Parathyroid adenoma (tissue), 2 donors: ENCODE data around the gene BRSK1.

ENCODE experiments used
- H2AFZ ChIP-seq: fragments of 300-600 bp; sonication (generic); one replicate; pipeline ENCODE4 v1.7.0; 2017; ENCODE audit warnings: antibody characterized with exemption, mild to moderate bottlenecking
- H3K27ac ChIP-seq: fragments of 300-600 bp; sonication (generic); one replicate; pipeline ENCODE4 v1.7.0; 2017
- H3K27me3 ChIP-seq: fragments of 300-600 bp; sonication (generic); one replicate; pipeline ENCODE4 v1.7.0; 2017; ENCODE audit warnings: low read length; ENCODE audit not compliant: control insufficient read depth, insufficient read depth
- H3K36me3 ChIP-seq: fragments of 300-600 bp; sonication (generic); one replicate; pipeline ENCODE4 v1.7.0; 2017; ENCODE audit warnings: low read length; ENCODE audit not compliant: control insufficient read depth, insufficient read depth
- H3K4me1 ChIP-seq: fragments of 300-600 bp; sonication (generic); one replicate; pipeline ENCODE4 v1.7.0; 2017; ENCODE audit warnings: control low read depth
- H3K4me2 ChIP-seq: fragments of 300-600 bp; sonication (generic); one replicate; pipeline ENCODE4 v1.7.0; 2017; ENCODE audit warnings: low read length
- H3K4me3 ChIP-seq: fragments of 300-600 bp; sonication (generic); one replicate; pipeline ENCODE4 v1.7.0; 2017; ENCODE audit warnings: low read depth, low read length
- H3K79me2 ChIP-seq: fragments of 300-600 bp; sonication (generic); one replicate; pipeline ENCODE4 v1.7.0; 2017; ENCODE audit warnings: control low read depth
- H3K9ac ChIP-seq: fragments of 300-600 bp; sonication (generic); one replicate; pipeline ENCODE4 v1.7.0; 2017; ENCODE audit warnings: mild to moderate bottlenecking
- H3K9me3 ChIP-seq: fragments of 300-600 bp; sonication (generic); one replicate; pipeline ENCODE4 v1.7.0; 2017; ENCODE audit warnings: low read length; ENCODE audit not compliant: control insufficient read depth
- CTCF ChIP-seq: fragments of 300-600 bp; sonication (generic); IDR thresholded peaks from one replicate; pipeline ENCODE4 v1.7.0; 2017; ENCODE audit warnings: antibody characterized with exemption, mild to moderate bottlenecking
- donor health status: primary hyperparathyroidism.

BRSK1 gene

DNA sequence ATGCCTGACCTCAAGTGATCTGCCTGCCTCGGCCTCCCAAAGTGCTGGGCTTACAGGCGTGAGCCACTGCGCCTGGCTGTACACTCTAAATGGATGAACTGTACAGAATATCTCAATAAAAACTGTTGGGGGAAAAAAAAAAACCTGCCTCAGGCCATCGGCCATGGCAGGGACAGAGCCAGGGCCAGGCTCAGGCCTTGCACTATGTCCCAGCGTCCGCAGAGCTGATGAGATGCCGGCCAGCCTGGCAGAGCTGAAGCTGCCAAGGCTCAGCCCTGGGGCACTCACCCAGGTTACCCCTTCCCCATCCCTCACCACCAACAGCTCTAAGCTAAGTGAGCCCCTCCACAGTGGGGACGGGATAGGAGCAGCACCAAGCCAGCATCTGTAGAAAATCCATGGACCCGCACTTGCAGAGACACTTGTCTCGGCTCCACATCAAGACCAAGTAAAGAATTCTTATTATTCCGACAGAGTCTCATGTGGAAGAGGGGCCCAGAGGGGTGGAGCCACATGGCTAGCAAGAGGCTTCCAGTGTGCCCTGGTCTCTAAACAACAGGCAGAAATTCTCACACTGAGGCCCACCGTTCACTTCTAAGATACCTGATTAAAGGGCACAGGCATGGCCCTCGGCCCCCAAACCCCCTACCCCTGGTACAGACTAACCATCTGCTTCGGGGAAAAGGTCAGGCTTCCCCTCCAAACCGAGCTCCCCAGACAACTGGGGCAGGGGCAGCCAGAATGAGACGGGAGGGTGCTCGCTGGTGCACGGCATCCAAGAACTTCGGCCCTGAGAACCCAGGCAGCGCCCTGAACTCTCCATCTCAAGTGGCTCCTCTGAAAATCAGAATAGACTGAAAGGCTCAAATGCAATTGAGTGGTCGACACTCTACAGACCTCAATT is 30.8 kb upstream of the BRSK1 start:
- no peak for TF ChIP-seq CTCF
- Histone ChIP-seq H3K4me2 (no peak overlapping the region), H3K27ac (no peak overlapping the region), H2AFZ (no peak overlapping the region), H3K79me2 (peaks cover 71% of the 10 kb centered on the region), H3K9ac (no peak overlapping the region), H3K36me3 (no peaks in the 10 kb centered on the region), H3K4me1 (peaks cover 19% of the 10 kb centered on the region), H3K4me3 (no peak overlapping the region), H3K27me3 (no peaks in the 10 kb centered on the region), H3K9me3 (no peaks in the 10 kb centered on the region)

GRCh38 chr19:55253842-55254624 is 29.8 kb upstream of the BRSK1 start:
- no peak for TF ChIP-seq CTCF
- Histone ChIP-seq H3K27me3 (no peaks in the 10 kb centered on the region), H3K4me2 (peak overlapping the region; percentile 31), H3K4me1 (peaks cover 17% of the 10 kb centered on the region), H3K36me3 (no peaks in the 10 kb centered on the region), H2AFZ (no peak overlapping the region), H3K9me3 (no peaks in the 10 kb centered on the region), H3K79me2 (peaks cover 66% of the 10 kb centered on the region), H3K9ac (no peak overlapping the region), H3K27ac (no peak overlapping the region), H3K4me3 (no peak overlapping the region)

GRCh38 chr19:55254625-55254977 is 29.2 kb upstream of the BRSK1 start:
- Histone ChIP-seq H2AFZ (no peak overlapping the region), H3K9ac (no peak overlapping the region), H3K4me3 (no peak overlapping the region), H3K27ac (no peak overlapping the region), H3K36me3 (no peaks in the 10 kb centered on the region), H3K4me2 (peak overlapping the region; percentile 31), H3K9me3 (no peaks in the 10 kb centered on the region), H3K4me1 (peaks cover 15% of the 10 kb centered on the region), H3K27me3 (no peaks in the 10 kb centered on the region), H3K79me2 (peaks cover 63% of the 10 kb centered on the region)
- no peak for TF ChIP-seq CTCF

DNA sequence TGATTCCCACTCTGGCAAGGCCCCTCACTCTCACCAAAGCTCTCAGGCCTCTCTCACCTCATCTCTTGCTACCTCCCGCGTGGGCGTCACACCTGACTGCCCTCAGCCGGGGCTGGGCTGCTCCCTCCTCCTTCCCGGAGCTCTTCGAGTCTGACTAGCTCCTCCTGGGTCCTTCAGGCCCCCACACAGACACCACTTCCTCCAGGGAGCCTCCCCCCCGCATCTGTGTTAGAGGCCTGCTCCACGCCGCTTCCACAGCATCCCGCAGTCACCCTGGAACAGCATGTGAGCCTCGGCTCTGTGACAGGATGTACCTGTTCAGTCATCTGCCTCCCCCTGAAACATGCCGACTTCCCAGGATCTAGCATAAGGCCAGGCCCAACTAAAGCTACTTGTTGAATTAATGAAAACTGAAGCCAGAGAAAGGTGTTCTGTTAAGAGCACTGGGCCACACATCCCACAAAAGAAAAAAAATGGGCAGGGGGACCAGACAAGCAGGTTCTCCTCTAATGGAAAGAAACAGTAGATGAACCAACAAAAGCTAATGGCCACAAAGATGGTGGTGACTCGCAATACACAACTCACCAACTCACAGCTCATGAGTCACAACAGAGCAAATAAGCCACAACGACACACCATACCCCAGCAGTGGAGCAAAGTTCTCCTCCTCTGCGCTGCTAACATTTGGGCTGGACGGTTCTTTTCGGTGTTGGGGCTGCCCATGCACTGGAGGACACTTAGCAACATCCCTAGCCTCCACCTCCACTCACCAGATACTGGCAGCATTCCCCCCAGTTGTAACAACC is 28.0 kb upstream of the BRSK1 start:
- Histone ChIP-seq H3K9me3 (no peaks in the 10 kb centered on the region), H3K4me1 (peaks cover 15% of the 10 kb centered on the region), H3K79me2 (peaks cover 59% of the 10 kb centered on the region), H2AFZ (no peak overlapping the region), H3K27ac (no peak overlapping the region), H3K36me3 (no peaks in the 10 kb centered on the region), H3K4me2 (peak overlapping the region; percentile 53), H3K4me3 (no peak overlapping the region), H3K27me3 (no peaks in the 10 kb centered on the region), H3K9ac (no peak overlapping the region)
- TF ChIP-seq CTCF: no peak
